ENCODE results near the gene UNCX. TPM values are rescaled to one million over a fixed set of nuclear protein-coding genes. Genes with fewer than 3 reads are reported as not detected.
"Not testable (repeated sequence)": the region's sequence is repeated elsewhere in the genome, so short reads cannot be mapped to it uniquely, and the experiment has no call there.

UNCX gene
- total RNA-seq, 2 donors from 2014 or later, result not detected

- DNase-seq, result no peak
- ATAC-seq, result no peak
- intact Hi-C loops (cut with DNase I), result no loop called here
Observed at GRCh38 chr7:1264345-1265280, 31.9 kb downstream of the UNCX start.

GRCh38 chr7:1267016-1267900, 34.6 kb downstream of the UNCX start:
- intact Hi-C loops (cut with DNase I), result no loop called here
- ATAC-seq, result no peak
- DNase-seq, result no peak

- intact Hi-C loops (cut with DNase I), result no loop called here
- DNase-seq (no peak), ATAC-seq (no peak)
Observed at GRCh38 chr7:1268076-1268815, 35.6 kb downstream of the UNCX start.

- intact Hi-C loops (cut with DNase I), result no loop called here
- ATAC-seq, result no peak
- DNase-seq, result no peak
Observed at GRCh38 chr7:1268866-1269265, 36.2 kb downstream of the UNCX start.

- ATAC-seq (no peak), DNase-seq (no peak)
- intact Hi-C loops (cut with DNase I), result no loop called here
Observed at GRCh38 chr7:1269336-1269890, 36.7 kb downstream of the UNCX start.

- intact Hi-C loops (cut with DNase I), result no loop called here
- ATAC-seq (no peak), DNase-seq (no peak)
Observed at GRCh38 chr7:1270181-1270580, 37.5 kb downstream of the UNCX start.

- intact Hi-C loops (cut with DNase I), result no loop called here
- ATAC-seq (no peak), DNase-seq (no peak)
Observed at GRCh38 chr7:1271046-1271445, 38.4 kb downstream of the UNCX start.

- DNase-seq (no peak), ATAC-seq (no peak)
- intact Hi-C loops (cut with DNase I), result no loop called here
Observed at GRCh38 chr7:1271656-1272055, 39.0 kb downstream of the UNCX start.

- intact Hi-C loops (cut with DNase I); DNase-seq; ATAC-seq: not testable (repeated sequence)
Observed at GRCh38 chr7:1272136-1272535, 39.5 kb downstream of the UNCX start.

GRCh38 chr7:1274121-1274875, 41.6 kb downstream of the UNCX start:
- ATAC-seq (no peak), DNase-seq (no peak)
- intact Hi-C loops (cut with DNase I), result no loop called here

- DNase-seq, result no peak
- no peak for ATAC-seq
Observed at GRCh38 chr7:1274876-1275375, 42.3 kb downstream of the UNCX start.

GRCh38 chr7:1275451-1276381, 43.0 kb downstream of the UNCX start:
- DNase-seq (no peak), ATAC-seq (no peak)
- intact Hi-C loops (cut with DNase I), result no loop called here

More at GRCh38 chr7:1274876-1275375, 42.3 kb downstream of the UNCX start:
- intact Hi-C loops (cut with DNase I), result no loop called here

GRCh38 chr7:1276626-1277175, 44.0 kb downstream of the UNCX start:
- no peak for ATAC-seq
- no peak for DNase-seq
- intact Hi-C loops (cut with DNase I), result no loop called here

GRCh38 chr7:1278543-1278942, 45.9 kb downstream of the UNCX start:
- intact Hi-C loops (cut with DNase I), result no loop called here
- ATAC-seq, result no peak
- DNase-seq, result no peak

GRCh38 chr7:1279041-1279440, 46.4 kb downstream of the UNCX start:
- DNase-seq (no peak), ATAC-seq (no peak)
- intact Hi-C loops (cut with DNase I), result no loop called here

- intact Hi-C loops (cut with DNase I); ATAC-seq; DNase-seq: not testable (repeated sequence)
Observed at GRCh38 chr7:1279895-1280294, 47.2 kb downstream of the UNCX start.

- intact Hi-C loops (cut with DNase I), result no loop called here
- DNase-seq, result no peak
Observed at GRCh38 chr7:1281068-1281467, 48.4 kb downstream of the UNCX start.

More at GRCh38 chr7:1281068-1281467, 48.4 kb downstream of the UNCX start:
- ATAC-seq, result no peak
